Stomach smooth muscle (tissue), 2 donors: ENCODE data around the gene DERA.
"Not testable (repeated sequence)": the region's sequence is repeated elsewhere in the genome, so short reads cannot be mapped to it uniquely, and the experiment has no call there.

Experiments
- H3K27ac ChIP-seq: one replicate; pipeline ENCODE4 v1.7.0; 2013; ENCODE audit warnings: mild to moderate bottlenecking, low read length, inconsistent platforms
- H3K27me3 ChIP-seq, 2 donors: one replicate each; pipeline ENCODE4 v1.7.0; 2013; ENCODE audit warnings: low read length in 2 of 2; ENCODE audit not compliant: insufficient read depth in 2 of 2, control insufficient read depth in 1 of 2
- H3K36me3 ChIP-seq, 2 donors: one replicate each; pipeline ENCODE4 v1.7.0; 2013; ENCODE audit warnings: low read length in 2 of 2; ENCODE audit not compliant: control insufficient read depth in 2 of 2, insufficient read depth in 2 of 2
- H3K4me1 ChIP-seq: one replicate; pipeline ENCODE4 v1.7.0; 2013; ENCODE audit warnings: low read length; ENCODE audit not compliant: control insufficient read depth, insufficient read depth
- H3K4me3 ChIP-seq, 2 donors: one replicate each; pipeline ENCODE4 v1.7.0; 2013; ENCODE audit warnings: low read length in 2 of 2
- H3K9ac ChIP-seq, 2 donors: one replicate each; pipeline ENCODE4 v1.7.0; 2013; ENCODE audit warnings: low read length in 2 of 2, mild to moderate bottlenecking in 1 of 2
- H3K9me3 ChIP-seq, 2 donors: one replicate each; pipeline ENCODE4 v1.7.0; 2013; ENCODE audit warnings: low read length in 2 of 2; ENCODE audit not compliant: control insufficient read depth in 2 of 2
- donor health status: healthy.
- donor health status: Pancreatic carcinoma.

The DERA gene

DNA sequence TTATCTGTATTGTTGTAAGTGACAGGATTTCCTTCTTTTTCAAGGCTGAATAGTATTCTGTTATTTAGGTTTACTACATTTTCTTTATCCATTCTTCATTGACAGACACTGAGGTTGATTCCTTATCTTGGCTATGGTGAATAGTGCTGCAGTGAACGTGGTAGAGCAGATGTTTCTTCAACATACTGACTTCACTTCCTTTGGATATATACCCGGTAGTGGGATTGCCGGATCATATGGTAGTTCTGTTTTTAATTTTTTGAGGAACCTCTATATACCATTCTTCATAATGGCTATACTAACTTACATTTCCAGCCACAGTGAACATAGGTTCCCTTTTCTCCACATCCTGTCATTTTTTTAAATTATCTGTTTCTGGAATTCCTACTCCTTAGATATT is 21.8 kb downstream of the DERA start:
- no peaks in the 10 kb centered on the region for H3K27me3 ChIP-seq
- H3K9me3 ChIP-seq, result no peaks in the 10 kb centered on the region
- no peak overlapping the region for H3K27ac ChIP-seq
- H3K4me1 ChIP-seq, result peaks cover 8% of the 10 kb centered on the region
- no peaks in the 10 kb centered on the region for H3K36me3 ChIP-seq
- H3K9ac ChIP-seq, result no peak overlapping the region
- no peak overlapping the region for H3K4me3 ChIP-seq

DNA sequence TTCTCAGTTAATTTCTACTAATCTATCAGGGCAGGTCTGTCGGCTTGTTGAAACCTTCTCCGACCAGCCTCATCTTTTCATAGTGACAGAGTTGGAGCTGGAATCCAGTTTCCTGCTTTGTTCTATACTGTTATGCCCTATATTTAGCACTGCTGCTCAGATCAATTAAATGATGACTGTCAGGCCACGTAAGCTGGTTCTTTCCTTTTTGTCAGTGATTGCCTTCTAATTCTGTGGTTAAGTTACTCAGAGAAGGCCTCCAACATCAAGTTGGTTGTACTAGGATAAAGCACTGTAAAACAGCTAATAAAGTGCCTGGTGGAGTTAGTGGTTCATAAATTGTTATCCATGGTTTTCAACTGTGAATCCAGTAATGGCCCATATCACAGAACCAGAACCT is 22.6 kb downstream of the DERA start:
- Histone ChIP-seq H3K36me3 (no peaks in the 10 kb centered on the region), H3K4me1 (peaks cover 5% of the 10 kb centered on the region), H3K9me3 (peaks cover under 1% of the 10 kb centered on the region in 2 donors), H3K27ac (no peak overlapping the region), H3K27me3 (no peaks in the 10 kb centered on the region), H3K9ac (no peak overlapping the region), H3K4me3 (no peak overlapping the region)

DNA sequence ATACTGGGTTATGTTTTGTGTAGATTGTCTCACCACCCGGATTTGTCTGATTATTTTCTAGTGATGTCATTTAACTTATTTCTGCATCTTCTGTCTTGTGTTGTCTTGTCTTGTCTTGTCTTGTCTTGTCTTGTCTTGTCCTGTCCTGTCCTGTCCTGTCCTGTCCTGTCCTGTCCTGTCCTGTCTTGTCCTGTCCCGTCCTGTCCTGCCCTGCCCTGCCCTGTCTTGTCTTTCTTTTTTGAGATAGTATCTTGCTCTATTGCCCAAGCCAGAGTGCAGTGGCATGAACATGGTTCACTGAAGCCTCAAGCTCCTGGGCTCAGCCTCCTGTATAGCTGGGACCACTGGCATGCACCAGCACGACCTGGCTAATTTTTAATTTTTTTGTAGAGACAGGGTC is 25.6 kb downstream of the DERA start:
- no peaks in the 10 kb centered on the region for H3K27me3 ChIP-seq
- H3K27ac ChIP-seq, result no peak overlapping the region
- H3K4me1 ChIP-seq, result no peaks in the 10 kb centered on the region
- H3K36me3 ChIP-seq, result no peaks in the 10 kb centered on the region
- peaks cover 5% of the 10 kb centered on the region in 2 donors for H3K9me3 ChIP-seq
- H3K4me3 ChIP-seq, result no peak overlapping the region
- no peak overlapping the region for H3K9ac ChIP-seq

DNA sequence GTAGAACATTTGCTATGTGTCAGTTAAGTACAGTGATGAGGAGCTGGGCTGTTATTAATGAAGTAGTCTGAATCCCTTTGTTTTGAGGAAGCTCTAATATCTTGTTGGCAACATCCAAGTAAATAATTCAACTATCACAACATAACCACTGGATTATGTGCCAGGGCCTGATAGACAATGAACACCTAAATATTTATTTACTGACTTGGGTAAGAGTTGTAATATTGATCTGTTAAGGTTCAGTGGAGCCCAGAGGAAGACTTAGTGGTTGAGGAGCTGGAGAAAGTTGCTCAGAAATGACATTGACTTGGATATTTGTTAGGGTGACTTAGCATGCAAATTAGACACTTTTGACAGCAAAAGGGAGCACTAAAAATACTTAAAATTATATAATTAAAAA is 26.8 kb downstream of the DERA start:
- no peak overlapping the region for H3K27ac ChIP-seq
- no peaks in the 10 kb centered on the region for H3K36me3 ChIP-seq
- peaks cover 5% of the 10 kb centered on the region in 2 donors for H3K9me3 ChIP-seq
- no peaks in the 10 kb centered on the region for H3K27me3 ChIP-seq
- H3K4me3 ChIP-seq, result no peak overlapping the region
- H3K4me1 ChIP-seq, result no peaks in the 10 kb centered on the region
- H3K9ac ChIP-seq, result no peak overlapping the region

DNA sequence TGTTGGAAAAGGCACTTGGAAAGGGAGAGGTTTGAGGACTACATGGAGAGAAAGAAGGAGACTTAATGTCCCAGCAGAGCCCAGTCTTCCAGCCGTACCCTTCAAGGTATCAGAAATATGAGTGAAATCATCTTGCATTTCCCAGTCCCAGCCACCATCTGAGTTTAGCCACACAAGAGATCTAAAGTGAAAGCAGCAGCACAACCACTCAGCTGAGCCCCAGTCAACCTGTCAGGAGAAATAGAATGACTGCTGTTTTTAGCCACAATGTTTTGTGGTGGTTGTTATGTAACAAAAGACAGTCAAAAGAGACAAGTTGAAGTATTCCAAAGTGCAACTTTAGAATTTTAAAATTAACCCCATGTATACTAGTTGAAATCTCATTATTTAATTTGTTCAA is 28.0 kb downstream of the DERA start:
- H3K27me3 ChIP-seq, result no peaks in the 10 kb centered on the region
- H3K9me3 ChIP-seq, result peaks cover 5% of the 10 kb centered on the region in 2 donors
- no peaks in the 10 kb centered on the region for H3K4me1 ChIP-seq
- H3K9ac ChIP-seq, result no peak overlapping the region
- H3K36me3 ChIP-seq, result no peaks in the 10 kb centered on the region
- no peak overlapping the region for H3K27ac ChIP-seq
- H3K4me3 ChIP-seq, result no peak overlapping the region

DNA sequence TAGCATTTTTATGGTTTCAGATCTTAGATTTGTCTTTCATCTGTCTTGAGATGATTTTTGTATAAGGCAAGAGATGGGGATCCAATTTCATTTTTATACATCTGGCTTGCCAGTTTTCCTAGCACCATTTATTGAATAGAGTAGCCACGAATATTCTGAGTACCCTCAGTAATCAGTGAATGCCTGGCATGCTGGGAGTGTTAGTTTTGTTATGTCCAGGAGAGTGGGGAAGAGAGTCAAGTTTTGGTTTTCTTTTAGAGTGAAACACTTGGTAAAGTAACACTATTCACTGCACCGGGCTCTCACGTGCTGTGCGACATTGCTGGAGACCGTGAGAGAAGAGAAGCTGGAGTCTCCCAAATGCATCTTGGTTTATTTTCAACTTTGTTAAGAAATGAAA is 31.3 kb downstream of the DERA start:
- Histone ChIP-seq H3K9me3 (peaks cover 5% of the 10 kb centered on the region in 2 donors), H3K4me1 (no peaks in the 10 kb centered on the region), H3K36me3 (no peaks in the 10 kb centered on the region), H3K27me3 (no peaks in the 10 kb centered on the region), H3K9ac (no peak overlapping the region), H3K27ac (no peak overlapping the region), H3K4me3 (no peak overlapping the region)

DNA sequence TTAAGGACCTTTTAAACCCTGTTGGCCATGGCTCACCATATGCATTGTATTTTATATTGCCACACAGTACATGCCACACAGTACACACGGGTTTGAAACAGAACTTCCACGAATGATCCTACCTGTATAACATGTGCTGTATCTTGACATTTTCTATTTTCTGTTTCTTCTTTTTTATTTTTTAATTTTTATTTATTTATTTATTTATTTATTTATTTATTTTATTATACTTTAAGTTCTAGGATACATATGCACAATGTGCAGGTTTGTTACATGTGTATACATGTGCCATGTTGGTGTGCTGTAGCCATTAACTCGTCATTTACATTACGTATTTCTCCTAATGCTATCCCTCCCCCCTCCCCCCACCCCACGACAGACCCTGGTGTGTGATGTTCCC is 32.4 kb downstream of the DERA start:
- H3K27me3 ChIP-seq, H3K27ac ChIP-seq, H3K9ac ChIP-seq: not testable (repeated sequence)

DNA sequence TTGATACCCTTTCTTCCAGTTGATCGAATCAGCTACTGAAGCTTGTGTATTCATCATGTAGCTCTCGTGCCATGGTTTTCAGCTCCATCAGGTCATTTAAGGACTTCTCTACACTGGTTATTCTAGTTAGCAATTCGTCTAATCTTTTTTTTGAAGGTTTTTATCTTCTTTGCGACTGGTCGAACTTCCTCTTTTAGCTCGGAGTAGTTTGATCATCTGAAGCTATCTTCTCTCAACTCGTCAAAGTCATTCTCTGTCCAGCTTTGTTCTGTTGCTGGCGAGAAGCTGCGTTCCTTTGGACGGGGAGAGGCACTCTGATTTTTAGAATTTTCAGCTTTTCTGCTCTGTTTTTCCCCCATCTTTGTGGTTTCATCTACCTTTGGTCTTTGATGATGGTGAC is 37.3 kb downstream of the DERA start:
- H3K36me3 ChIP-seq, H3K27ac ChIP-seq, H3K9ac ChIP-seq, H3K4me3 ChIP-seq, H3K4me1 ChIP-seq, H3K9me3 ChIP-seq, H3K27me3 ChIP-seq: not testable (repeated sequence)

More for the DNA sequence above, 32.4 kb downstream of the DERA start:
- H3K4me1 ChIP-seq, H3K4me3 ChIP-seq, H3K9me3 ChIP-seq, H3K36me3 ChIP-seq: not testable (repeated sequence)

DNA sequence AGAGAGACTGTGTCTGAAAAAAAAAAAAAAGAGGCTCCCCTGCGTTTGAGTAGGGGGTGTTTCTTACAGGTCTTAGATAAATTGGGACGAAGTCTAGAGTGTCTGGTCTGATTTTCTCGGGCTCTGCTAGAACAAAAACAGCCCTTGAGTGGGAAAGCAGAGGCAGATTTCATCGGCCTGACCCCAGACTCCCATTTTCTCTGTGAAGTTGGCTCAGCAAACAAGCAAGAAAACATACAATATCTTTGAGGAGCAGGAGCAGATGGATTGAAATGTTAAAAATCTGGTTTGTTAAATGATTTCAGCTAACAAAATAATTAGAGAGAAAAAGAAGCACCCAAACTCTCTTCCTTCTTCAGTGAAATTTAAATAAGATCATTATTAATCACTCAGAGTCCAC is 44.1 kb downstream of the DERA start:
- H3K4me3 ChIP-seq, result no peak overlapping the region
- H3K27ac ChIP-seq, result no peak overlapping the region
- H3K4me1 ChIP-seq, result no peaks in the 10 kb centered on the region
- no peaks in the 10 kb centered on the region for H3K9me3 ChIP-seq
- H3K36me3 ChIP-seq, result no peaks in the 10 kb centered on the region
- no peaks in the 10 kb centered on the region for H3K27me3 ChIP-seq
- H3K9ac ChIP-seq, result no peak overlapping the region

DNA sequence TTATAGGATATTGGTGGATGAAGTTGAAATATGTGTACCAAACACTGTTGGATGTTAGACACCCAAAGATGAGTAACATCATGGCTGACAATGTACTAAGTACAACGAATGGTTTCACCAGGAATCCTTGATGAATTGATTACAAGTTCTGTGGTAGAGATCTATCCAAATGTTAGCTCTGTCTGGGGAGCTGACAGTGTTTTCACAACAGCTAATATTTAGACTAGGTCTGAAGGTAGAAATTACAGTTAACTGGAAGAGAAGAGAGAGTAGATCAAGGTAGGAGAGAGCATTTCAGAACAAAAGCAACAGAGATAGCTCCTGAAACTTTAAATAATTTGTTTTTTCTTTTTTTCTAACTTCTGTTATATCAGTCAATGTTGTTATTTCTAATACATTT is 44.9 kb downstream of the DERA start:
- Histone ChIP-seq H3K9me3 (no peaks in the 10 kb centered on the region), H3K4me3 (no peak overlapping the region), H3K27me3 (no peaks in the 10 kb centered on the region), H3K9ac (no peak overlapping the region), H3K4me1 (no peaks in the 10 kb centered on the region), H3K27ac (no peak overlapping the region), H3K36me3 (peaks cover 4 to 5% of the 10 kb centered on the region in 2 donors)

DNA sequence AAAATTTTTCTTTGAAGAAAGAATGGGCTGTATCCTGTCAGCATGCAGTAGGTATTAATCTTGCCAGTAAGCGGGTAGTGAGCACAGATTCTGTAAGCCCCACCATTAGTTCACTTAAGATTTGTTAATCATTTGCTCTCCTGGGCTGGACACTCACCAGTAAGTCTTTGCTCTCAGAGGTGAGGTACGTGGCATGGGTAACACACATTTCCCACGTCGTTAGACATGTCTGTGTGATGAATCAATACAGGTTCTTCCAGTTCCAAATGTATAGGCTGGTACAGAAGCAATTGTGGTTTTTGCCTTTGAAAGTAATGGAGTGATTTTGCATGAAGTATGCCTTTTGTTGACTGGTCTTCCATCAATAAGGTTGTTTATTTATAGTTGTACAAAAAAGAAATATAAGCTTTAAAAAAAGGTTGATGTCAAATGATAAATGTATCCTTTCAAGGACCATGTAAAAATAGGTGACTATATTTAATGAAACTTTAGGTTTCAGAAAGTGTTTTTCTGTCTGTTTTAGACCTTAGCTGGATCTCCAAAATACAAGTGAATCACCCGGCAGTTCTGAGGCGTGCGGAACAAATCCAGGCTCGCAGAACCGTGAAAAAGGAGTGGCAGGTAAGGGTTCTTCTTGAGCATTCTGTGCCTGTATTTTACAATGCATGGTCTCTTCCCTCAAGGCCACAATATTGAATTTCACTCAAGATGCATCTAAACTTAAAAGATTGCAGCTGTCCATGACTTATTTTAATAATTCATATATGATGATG is 45.5 kb downstream of the DERA start:
- H3K27me3 ChIP-seq, result no peaks in the 10 kb centered on the region
- no peaks in the 10 kb centered on the region for H3K4me1 ChIP-seq
- H3K27ac ChIP-seq, result no peak overlapping the region
- no peaks in the 10 kb centered on the region for H3K9me3 ChIP-seq
- no peak overlapping the region for H3K4me3 ChIP-seq
- H3K36me3 ChIP-seq, result peaks cover 4 to 5% of the 10 kb centered on the region in 2 donors
- H3K9ac ChIP-seq, result no peak overlapping the region
